Measurements from ENCODE around the gene OPALIN. TPM values are rescaled to one million over a fixed set of nuclear protein-coding genes. Genes with fewer than 3 reads are reported as not detected.

The OPALIN gene
- total and polyA plus RNA-seq, 9 of the 15 experiments (the other 6 are each of a cell fraction or from before 2014, with no cell fraction given): not detected

GRCh38 chr10:96299383-96299782, 59.4 kb downstream of the OPALIN start (continued):
- TF ChIP-seq ATF3 (IDR thresholded peaks at IDR 0.05): no peak
- no peak for TF ChIP-seq ATF3 (CRISPR knock-in tag; conservative IDR thresholded peaks at IDR 0.05)
- no peak for TF ChIP-seq SRSF1 (IDR thresholded peaks at IDR 0.05; ENCODE audit: low read depth, low read length)
- no peak for TF ChIP-seq TFAP4 (CRISPR knock-in tag; IDR thresholded peaks at IDR 0.05; ENCODE audit: borderline replicate concordance)
- TF ChIP-seq MCM3 (IDR thresholded peaks at IDR 0.05): no peak
- no peak for TF ChIP-seq TFE3 (CRISPR knock-in tag; IDR thresholded peaks at IDR 0.05)

- Histone ChIP-seq H3K4me3 (no peak overlapping the region), H3K9me1 (ENCODE audit: control insufficient read depth, insufficient read depth, low read length) (no peaks in the 10 kb centered on the region), H3K79me2 (ENCODE audit: control insufficient read depth, insufficient read depth, low read length) (no peaks in the 10 kb centered on the region), H3K27me3 (ENCODE audit: control insufficient read depth in 2 of 2, insufficient read depth in 2 of 2, low read length in 2 of 2) (peaks cover 0 to 12% of the 10 kb centered on the region in 2 experiments; a peak in 3 of 5 replicates), H3K4me2 (ENCODE audit: insufficient read depth, low read length) (no peak overlapping the region), H3K9ac (ENCODE audit: insufficient read depth in 1 of 2, low read depth in 2 of 2, low read length in 2 of 2) (no peak overlapping the region), H3K36me3 (ENCODE audit: control insufficient read depth, insufficient read depth, low read length) (no peaks in the 10 kb centered on the region), H3K9me3 (replicated peaks; ENCODE audit: control insufficient read depth, insufficient read depth, low read depth, low read length) (no peaks in the 10 kb centered on the region), H3K27ac (ENCODE audit: extremely low read depth, low read depth, low read length) (no peak overlapping the region), H2AFZ (ENCODE audit: low read depth, low read length) (no peak overlapping the region), H4K20me1 (replicated peaks; ENCODE audit: control insufficient read depth, insufficient read depth, low read length) (no peaks in the 10 kb centered on the region; the same call in 1 of the 2 replicates), H3K4me1 (replicated peaks in 1 of 2; ENCODE audit: control insufficient read depth in 2 of 2, insufficient read depth in 2 of 2, low read length in 2 of 2) (no peaks in the 10 kb centered on the region)
- intact Hi-C loops (cut with micrococcal nuclease) (no loop called here), in situ Hi-C loops (cut with MboI) (loop anchor here (10.0 kb wide), 1 partner anchor 284 kb away; no protein-coding TSS in a partner anchor)
- CTCF ChIA-PET (ENCODE audit: low intra/inter-chr PET ratio): no interaction called here
- BruUV-seq (replicated peaks): no TSS peak
- DNase-seq (ENCODE audit: extremely low read depth in 1 of 4, low spot score in 3 of 4) (no peak), FAIRE-seq (no peak), ATAC-seq (no peak)
- 0% methylated on average over 3 of the region's 3 CpGs for WGBS (ENCODE audit: insufficient coverage, low coverage, missing lambda C conversion rate)
- POLR2A ChIA-PET: interaction anchor here (0.6 kb wide), 1 partner anchor 23 kb away, joined by 3 read pairs; no protein-coding TSS in a partner anchor
- TF ChIP-seq SNAPC5 (CRISPR knock-in tag; IDR thresholded peaks at IDR 0.05): no peak
- no peak for TF ChIP-seq ATF4 (CRISPR knock-in tag; IDR thresholded peaks at IDR 0.05)
- no peak for TF ChIP-seq ILK (tag; IDR thresholded peaks at IDR 0.05; ENCODE audit: borderline replicate concordance, low read depth)
- no peak for TF ChIP-seq SMC3 (conservative IDR thresholded peaks at IDR 0.05; ENCODE audit: insufficient read depth, low read depth, low read length)
- TF ChIP-seq ZBTB1 (CRISPR knock-in tag; IDR thresholded peaks at IDR 0.05; ENCODE audit: borderline replicate concordance, low read depth): no peak
- no peak for TF ChIP-seq MEF2A (IDR thresholded peaks at IDR 0.05; ENCODE audit: control insufficient read depth, low read depth, low read length)
- no peak for TF ChIP-seq CCNT2 (IDR thresholded peaks at IDR 0.05; ENCODE audit: borderline replicate concordance, extremely low read depth, insufficient read length, low read depth, low read length)
- TF ChIP-seq HNRNPLL (IDR thresholded peaks at IDR 0.05; ENCODE audit: low read depth, low read length, poor library complexity, severe bottlenecking): no peak
These were observed 60.4 kb downstream of the OPALIN start for GRCh38 chr10:96298362-96298761.

All from K562 (cell line).